Activated CD8-positive, alpha-beta memory T cell treated with anti-CD3 and anti-CD28 coated beads for 48 hours (primary cell): ENCODE data around the gene DEUP1.
A peak's percentile ranks its signal among the peaks of the same experiment; 100 is the strongest.
"Not testable (repeated sequence)": the region's sequence is repeated elsewhere in the genome, so short reads cannot be mapped to it uniquely, and the experiment has no call there.

Experiments used
- DNase-seq, 3 experiments: peaks; one replicate each; pipeline ENCODE4 v3.0.0-alpha.2; 2020; ENCODE audit warnings: low read depth in 2 of 3, low spot score in 2 of 3

DEUP1 gene

DNA sequence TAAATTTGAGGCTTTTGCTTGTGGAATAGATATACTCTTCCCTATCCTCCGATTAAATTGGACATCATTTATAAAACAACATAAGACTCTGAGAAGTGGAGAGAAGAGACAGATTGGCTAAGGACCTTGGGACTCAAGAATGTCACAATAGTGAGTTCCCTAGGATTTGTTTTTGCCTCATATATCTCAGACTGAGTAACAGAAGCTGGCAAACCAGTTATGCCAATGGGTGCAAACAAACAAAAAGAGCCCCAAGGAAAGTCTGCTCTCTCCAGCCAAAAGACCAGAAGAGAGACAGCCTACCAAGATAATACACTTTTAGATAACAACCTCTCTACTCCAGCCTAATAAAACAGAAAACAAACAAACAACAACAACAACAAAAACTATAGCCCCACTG lies 28.9 kb downstream of the DEUP1 start:
- DNase-seq, result no peak

DNA sequence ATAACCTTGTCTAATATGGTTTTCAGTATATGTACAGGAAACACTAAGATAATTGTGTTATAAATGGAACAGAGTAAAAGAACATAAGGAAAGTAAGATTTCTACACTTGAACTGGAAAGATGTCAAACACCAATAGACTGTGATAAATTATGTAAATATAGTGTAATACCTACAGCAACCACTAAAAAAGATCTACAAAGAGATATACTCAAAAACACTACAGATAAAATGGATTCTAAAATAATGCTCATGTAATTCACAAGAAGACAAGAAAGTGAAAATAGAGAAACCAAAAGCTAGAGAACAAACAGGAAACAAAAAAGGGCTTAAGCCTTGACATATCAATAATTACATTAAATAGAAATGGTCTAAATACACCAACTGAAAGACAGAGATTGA lies 30.9 kb downstream of the DEUP1 start:
- no peak for DNase-seq

DNA sequence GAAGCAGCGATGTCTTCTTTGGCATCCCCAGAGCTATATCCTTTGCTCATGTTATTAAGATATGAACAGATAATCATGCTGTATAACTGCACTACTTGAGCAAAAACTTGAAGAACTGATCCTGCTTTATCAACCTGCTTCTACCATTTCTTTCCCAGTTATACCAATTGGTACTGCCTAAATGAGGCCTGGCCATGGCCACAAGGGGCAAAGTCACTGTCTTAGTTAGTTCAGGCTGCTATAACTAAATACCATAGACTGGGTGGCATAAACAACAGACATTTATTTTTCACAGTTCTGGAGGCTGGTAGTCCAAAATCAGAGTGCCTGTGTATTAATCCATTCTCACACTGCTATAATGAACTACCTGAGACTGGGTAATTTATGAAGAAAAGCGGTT lies 37.5 kb downstream of the DEUP1 start:
- DNase-seq, result no peak

DNA sequence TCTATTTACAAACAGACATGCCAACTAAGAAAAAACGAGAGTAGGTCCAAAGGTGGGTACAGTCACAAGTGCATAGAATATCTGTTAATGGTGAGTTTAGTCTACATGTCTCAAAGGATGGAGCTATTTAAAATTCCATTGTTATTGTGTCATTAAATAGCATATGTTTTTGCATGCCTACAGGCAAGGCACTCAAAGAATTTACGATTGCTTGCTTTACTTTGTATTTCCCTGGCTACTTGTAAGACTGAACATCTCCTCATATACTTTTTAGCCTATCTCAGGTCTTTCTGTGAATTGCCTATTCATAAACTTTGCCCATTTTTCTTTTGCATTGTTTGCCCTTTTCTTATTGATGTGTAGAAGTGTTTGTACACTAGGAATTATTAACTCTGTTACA lies 39.7 kb downstream of the DEUP1 start:
- no peak for DNase-seq

DNA sequence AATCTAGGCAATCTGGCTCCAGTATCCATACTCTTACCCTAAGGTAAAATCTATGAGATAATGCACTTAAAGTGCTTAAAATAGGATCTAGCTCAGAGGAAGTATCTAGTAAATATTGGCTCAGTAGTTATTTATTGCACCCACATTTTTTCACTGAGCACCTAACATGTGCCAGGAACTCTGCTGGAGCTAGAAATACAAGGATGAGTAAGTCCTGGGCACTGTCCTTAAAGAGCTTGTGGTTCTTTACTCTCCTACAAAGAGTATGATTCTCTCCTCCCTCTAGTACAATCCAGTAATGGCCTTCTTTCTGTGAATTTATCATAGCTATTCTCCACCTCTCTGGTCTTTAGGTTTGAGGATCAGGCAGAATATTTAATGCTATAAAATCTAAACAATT lies 59.2 kb downstream of the DEUP1 start:
- no peak for DNase-seq

DNA sequence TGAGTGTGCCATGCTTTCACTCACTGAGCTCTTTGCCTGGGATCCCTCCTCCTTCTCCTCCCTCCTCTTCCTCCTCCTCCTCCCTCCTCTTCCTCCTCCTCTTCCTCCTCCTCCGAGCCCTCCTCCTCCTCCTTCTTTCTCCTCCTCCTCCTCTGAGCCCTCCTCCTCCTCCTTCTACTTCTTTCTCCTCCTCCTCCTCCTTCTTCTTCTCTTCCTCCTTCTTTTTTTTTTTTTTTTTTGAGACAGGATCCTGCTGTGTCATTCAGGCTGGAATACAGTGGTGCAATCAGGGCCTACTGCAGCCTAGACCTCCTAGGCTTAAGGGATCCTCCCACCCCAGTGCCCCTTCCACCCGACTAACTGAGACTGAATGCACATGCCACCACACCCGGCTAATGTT lies 62.3 kb downstream of the DEUP1 start:
- DNase-seq, result no peak

DNA sequence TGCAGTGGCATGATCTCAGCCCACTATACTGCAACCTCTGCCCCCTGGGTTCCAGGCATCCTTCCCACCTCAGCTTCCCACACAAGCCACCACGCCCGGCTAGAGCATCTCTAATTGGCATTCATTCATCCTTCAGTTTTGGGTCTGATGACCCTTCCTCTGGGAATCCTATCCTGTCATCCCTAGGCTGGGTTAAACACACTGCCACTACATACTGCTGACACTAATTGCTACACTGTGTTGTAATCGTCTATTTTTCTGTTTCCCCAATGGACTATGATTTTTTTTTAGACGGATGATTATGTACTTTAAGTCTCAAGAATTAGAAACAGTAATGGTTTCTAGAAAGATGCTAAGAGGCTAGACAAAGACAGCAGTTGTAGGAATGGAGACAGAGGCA lies 62.8 kb downstream of the DEUP1 start:
- DNase-seq, result no peak

DNA sequence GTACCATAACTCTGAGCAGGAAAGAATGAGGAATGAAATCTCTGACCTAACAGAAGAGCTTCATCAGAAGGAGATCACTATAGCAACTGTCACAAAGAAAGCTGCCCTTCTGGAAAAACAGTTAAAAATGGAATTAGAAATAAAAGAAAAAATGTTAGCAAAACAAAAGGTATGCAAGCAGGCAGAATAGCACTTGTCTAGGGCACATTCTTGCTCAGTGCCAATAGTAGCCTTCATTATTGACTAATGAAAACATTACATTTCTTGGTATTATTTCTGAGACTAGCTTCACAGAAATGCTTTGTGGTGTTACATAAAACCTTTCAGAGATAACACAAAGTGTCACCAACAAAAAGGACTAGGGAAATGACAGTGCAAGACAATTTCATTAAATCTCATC lies 63.9 kb downstream of the DEUP1 start:
- no peak for DNase-seq

DNA sequence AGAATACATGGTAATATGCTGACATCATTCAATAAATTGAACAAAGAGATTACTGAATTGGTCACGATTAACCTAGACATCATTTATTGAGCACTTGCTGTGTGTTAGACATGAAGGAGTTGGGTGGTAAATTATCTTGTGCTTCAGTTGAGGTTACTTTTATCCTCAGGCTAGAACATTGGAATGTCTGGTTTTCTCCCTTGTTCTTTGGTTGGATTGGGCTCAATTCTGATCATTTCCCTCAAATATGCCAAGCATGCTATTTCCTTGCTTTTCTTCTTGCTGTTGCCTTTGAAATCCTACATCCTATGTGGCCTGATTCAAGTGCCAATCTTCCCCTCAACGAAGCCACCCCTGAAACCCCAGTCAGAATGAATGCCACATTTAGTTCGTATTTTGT lies 65.8 kb downstream of the DEUP1 start:
- no peak for DNase-seq

DNA sequence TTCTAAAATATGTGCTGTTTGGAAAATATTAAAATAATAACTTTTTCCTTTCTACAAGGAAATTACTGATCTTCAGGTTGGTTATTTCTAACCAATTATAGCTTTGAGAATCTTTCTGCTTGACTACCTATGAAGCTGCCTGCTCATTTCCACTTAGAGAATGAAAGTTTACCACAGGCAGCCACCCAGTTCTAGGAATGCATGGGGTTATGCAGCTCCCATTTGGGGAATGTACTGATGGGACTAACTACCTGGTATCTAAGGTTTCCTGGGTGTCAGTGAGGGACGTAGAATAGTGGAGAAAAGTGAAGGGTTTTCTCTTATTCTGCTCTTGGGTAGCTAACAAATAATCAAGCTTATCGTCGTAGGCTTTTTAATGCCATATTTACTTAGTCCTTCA lies 73.4 kb downstream of the DEUP1 start:
- DNase-seq, result no peak

DNA sequence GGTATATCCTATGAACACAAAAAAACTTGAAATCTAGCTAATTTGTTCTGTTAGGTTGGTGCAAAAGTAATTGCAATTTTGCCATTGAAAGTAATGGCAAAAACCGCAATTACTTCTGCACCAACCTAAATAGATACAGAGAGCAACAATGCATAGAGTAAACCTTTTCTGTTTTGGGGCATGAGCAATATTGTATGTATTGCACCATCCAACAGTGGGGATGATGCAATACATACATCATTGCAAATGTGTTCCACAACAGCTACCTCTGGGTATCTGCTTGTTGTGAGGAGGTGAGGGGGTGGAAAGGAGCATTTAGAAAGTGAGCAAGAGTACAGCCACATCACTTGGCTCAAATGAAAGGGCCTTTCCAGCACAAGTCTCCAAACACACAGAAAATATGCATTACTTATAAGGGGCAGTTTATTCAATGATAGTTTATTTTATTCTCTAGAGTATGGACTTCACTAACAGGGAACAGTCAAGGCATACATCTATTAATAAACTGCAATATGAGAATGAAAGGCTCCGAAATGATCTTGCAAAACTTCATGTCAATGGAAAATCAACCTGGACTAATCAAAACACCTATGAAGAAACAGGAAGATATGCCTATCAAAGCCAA lies 77.3 kb downstream of the DEUP1 start:
- no peak for DNase-seq

DNA sequence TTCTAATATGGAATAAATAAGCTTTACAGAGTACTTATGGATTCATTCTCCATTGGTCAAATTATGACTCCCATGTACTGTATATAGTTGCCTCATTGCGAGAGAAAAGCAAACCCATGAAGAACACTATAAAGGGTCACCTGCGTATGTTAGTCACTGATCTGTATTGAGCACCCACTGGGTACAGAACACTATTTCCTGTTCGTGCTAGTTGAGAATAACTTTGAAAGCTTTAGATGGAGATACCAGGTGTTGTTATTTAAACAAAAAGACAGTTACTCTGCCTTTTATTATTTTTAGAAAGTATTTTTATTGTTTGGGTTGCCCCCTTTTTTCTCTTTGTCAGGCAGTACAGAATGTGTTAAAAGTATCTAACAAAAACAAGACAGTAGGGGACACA lies 79.9 kb downstream of the DEUP1 start:
- no peak for DNase-seq

DNA sequence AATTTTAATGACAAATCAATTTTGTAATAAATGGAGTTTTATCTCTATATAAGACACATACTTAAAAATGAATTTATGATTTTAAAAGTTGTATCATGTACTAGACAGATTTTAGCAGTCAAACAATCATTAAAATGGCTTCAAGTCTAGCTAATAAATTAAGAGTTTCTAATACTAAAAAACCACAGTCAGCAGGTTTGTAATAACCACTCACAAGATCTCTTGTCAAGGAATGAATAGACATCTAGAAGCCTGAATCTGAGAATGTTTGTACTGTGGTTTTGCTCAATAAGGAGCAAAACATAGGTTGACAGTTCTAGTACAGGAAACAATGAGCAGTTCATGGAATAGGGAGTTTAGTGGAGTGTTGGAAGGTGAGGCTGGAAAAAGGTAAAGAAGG lies 81.2 kb downstream of the DEUP1 start:
- no peak for DNase-seq

DNA sequence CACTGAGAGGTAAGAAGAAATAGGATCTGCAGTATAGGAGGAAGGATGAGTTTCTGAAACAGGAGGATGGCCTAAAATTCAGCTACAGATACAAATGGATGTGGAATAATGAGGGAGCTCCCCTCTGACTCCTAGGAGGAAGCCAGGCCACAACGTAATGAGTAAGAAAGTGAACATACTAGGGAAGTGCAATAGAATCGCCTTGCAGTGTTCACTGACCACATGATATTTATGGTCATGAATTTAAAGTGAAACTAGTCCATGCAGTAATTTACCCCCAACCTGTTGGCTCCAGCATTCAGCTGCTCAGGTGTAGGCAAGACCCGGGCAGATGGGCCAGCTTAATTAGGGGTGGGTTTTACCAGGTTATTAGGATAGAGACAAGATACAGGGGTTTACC lies 101.7 kb downstream of the DEUP1 start:
- no peak for DNase-seq

DNA sequence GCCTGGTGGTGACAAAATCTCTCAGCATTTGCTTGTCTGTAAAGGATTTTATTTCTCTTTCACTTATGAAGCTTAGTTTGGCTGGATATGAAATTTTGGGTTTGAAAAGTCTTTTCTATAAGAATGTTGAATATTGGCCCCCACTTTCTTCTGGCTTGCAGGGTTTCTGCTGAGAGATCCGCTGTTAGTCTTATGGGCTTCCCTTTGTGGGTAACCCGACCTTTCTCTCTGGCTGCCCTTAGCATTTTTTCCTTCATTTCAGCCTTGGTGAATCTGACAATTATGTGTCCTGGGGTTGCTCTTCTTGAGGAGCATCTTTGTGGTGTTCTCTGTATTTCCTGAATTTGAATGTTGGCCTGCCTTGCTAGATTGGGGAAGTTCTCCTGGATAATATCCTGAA lies 112.7 kb downstream of the DEUP1 start:
- DNase-seq, result not testable (repeated sequence)

DNA sequence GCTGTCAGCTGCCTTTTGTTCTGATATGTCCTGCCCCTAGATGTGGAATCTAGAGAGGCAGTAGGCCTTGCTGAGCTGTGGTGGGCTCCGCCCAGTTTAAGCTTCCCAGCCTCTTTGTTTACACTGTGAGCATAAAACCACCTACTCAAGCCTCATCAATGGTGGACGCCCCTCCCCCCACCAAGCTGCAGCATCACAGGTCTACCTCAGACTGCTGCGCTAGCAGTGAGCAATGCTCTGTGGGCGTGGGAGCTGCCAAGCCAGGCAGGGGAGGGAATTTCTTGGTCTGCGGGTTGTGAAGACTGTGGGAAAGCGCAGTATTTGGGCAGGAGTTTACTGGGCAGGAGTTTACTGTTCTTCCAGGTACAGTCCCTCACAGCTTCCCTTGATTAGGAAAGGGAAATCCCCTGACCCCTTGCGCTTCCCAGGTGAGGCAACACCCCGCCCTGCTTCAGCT lies 114.1 kb downstream of the DEUP1 start:
- peak in 1 of 3 experiments; percentile 0 for DNase-seq

DNA sequence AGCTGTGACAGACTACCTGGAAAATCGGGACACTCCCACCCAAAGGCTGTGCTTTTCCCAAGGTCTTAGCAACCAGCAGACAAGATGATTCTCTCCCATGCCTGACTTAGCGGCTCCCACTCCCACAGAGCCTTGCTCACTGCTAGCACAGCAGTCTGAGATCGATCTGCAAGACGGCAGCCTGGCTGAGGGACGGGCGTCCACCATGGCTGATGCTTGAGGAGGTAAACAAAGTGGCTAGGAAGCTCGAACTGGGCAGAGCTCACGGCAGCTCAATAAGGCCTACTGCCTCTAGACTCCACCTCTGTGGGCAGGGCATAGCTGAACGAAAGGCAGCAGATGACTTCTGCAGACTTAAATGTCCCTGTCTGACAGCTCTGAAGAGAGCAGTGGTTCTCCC lies 127.7 kb downstream of the DEUP1 start:
- no peak for DNase-seq

DNA sequence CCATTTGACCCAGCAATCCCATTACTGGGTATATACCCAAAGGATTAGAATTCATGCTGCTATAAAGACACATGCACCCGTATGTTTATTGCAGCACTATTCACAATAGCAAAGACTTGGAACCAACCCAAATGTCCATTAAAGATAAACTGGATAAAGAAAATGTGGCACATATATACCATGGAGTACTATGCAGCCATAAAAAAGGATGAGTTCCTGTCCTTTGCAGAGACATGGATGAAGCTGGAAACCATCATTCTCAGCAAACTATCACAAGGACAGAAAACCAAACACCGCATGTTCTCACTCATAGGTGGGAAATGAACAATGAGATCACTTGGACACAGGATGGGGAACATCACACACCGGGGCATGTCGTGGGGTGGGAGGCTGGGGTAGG lies 133.1 kb downstream of the DEUP1 start:
- not testable (repeated sequence) for DNase-seq

DNA sequence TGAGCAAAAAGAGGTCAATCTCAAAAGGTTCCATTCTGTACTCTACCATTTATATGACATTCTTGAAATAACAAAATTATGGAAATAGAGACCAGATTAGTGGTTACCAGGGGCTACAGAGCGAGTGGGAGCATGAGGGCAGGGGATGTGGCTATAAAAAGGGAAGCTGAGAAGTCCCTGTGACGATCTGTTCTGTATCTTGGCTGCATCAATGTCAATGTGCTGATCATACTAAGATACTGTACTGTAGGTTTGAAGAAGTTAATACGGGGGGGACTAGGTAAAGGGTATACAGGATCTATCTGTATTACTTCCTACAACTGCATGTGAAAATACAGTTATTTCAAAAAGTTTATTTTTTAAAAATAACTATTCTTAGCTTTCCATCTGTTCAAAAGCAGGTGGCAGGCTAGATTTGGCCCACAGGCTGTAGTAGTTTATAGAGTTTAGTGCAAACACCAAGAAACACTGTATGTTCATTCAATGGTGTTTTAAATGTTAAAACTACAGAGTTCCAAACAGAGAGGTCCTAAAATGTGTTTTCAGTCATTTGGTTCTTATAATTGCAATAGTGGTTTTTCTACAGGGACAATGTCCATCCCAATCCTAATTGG lies 134.5 kb downstream of the DEUP1 start:
- DNase-seq, result no peak

DNA sequence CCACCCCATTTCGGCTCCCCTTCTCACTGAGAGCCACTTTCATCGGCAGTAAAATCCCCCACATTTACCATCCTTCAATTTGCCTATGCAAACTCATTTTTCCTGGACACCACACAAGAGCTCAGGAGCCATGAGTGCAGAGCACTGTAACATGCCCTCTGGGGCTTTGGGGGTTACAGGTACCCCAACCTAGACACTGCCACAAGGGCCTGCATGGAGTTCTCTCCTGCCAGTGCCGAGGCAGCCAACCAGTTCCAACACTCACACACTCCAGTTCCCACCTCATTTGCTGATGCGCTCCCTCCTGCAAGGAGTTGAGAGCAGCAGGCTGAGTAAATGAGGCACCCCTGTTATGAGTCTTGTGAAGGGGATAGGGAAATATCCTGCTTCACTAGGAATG lies 136.5 kb downstream of the DEUP1 start:
- DNase-seq, result no peak

DNA sequence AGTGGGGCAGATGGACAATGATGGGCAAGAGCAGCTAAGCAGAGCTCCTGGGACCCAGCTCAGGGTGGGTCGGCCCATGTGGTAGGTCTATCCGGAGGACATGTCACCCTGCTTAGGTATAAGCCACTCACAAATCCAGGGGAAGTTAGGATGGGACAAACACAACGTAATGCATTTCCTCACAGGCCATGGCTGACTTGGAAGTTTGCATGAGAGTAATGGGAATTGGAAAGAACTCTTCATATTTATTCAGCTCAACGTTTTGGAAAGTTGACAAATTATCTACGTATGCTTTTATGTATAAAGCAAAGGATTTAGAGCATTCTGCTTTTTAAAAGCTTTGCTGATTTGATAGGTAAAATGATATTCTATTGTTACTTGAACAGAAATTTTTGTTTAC lies 137.7 kb downstream of the DEUP1 start:
- DNase-seq, result no peak

DNA sequence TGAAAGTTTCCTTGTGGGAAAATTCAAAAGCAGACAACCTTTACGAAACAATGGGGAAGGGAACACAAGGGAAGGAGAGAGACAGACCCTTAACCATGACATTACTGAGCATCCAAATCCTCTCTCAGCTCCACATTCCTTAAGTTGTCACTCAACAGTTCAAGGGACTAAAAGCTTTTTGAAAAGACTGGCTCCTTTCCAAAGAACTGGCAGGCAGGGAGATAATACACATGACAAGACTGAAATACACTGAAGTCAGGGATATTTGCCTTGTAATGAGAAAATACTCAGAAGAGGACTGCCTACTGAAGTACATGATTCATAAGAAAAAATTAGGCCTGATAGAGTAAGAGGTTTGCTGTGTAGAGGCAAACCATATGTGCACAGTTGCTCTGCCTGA lies 143.6 kb downstream of the DEUP1 start:
- no peak for DNase-seq

DNA sequence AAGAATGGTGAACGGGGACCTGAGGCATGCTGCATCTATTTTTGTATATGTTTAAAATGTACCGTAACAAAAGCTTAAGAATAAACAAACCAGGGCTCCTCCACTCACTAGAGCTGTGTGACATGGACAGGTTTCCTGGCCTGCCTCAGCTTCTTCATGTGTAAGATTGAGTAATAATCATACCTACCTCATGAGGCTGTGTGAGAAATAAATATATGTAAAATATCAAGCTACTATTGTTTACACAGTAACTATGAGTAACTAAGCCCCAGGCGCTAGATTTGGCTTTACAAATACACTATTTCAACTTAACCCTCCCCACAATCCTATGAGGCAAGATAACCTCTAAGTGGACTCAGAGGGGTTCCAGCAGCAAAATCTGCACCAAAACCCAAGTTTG lies 146.3 kb downstream of the DEUP1 start:
- no peak for DNase-seq
